Suprapubic skin (tissue), 4 donors: ENCODE data around the gene USF2. TPM values are rescaled to one million over a fixed set of nuclear protein-coding genes. Genes with fewer than 3 reads are reported as not detected.

Source experiments
- DNase-seq, 2 donors: peaks; one replicate each; pipeline ENCODE4 v3.0.0-alpha.2; 2019; ENCODE audit warnings: low spot score in 2 of 2
- H3K27ac ChIP-seq: fragments of 200-600 bp; sonication (generic); one replicate; pipeline ENCODE4 v1.5.1; 2019
- H3K27me3 ChIP-seq: fragments of 200-600 bp; sonication (generic); one replicate; pipeline ENCODE4 v1.5.1; 2019
- H3K36me3 ChIP-seq: fragments of 200-600 bp; sonication (generic); one replicate; pipeline ENCODE4 v1.5.1; 2019
- H3K4me1 ChIP-seq: fragments of 200-600 bp; sonication (generic); one replicate; pipeline ENCODE4 v1.5.1; 2019
- H3K4me3 ChIP-seq: fragments of 200-600 bp; sonication (generic); one replicate; pipeline ENCODE4 v1.5.1; 2019; ENCODE audit warnings: mild to moderate bottlenecking
- H3K9me3 ChIP-seq: fragments of 200-600 bp; sonication (generic); one replicate; pipeline ENCODE4 v1.5.1; 2019
- EP300 ChIP-seq: sonication (generic); formaldehyde crosslinking; IDR thresholded peaks from one replicate; pipeline ENCODE4 v1.6.1; 2017; ENCODE audit warnings: antibody characterized with exemption
- POLR2A ChIP-seq, 2 donors: fragments of 450-650 bp; IDR thresholded peaks; one replicate each; pipeline ENCODE4 v1.6.1; 2017; ENCODE audit warnings: antibody characterized with exemption in 2 of 2, mild to moderate bottlenecking in 2 of 2, moderate library complexity in 2 of 2
- POLR2AphosphoS5 ChIP-seq, 3 donors: sonication (generic); formaldehyde crosslinking; IDR thresholded peaks; one replicate each; pipeline ENCODE4 v1.6.1; 2017; ENCODE audit warnings: antibody characterized with exemption in 3 of 3
- WGBS: methylation state at CpG from one replicate; pipeline ENCODE4 v1.1.5; 2018; 5-methylcytosine and 5-hydroxymethylcytosine counted together
- total RNA-seq, 4 donors: library from RNA; depleted of rRNA; stranded (reverse); fragments of >200 nt; gene quantifications; one replicate each; pipeline ENCODE4 v1.1.0, GENCODE V29; 2016
- TF ChIP-seq, protein P1 (sequence below), 2 donors: fragments of 200-600 bp in 1 of 2; fragments of 450-650 bp in 1 of 2; sonication (generic) in 1 of 2; IDR thresholded peaks; one replicate each; pipeline ENCODE4 v1.5.1; 2016 to 2019; ENCODE audit warnings: antibody characterized with exemption in 2 of 2, mild to moderate bottlenecking in 1 of 2, moderate library complexity in 1 of 2

USF2 gene
- total RNA-seq, 4 donors from 2014 or later, result 111 to 178 (median 122) TPM

DNA sequence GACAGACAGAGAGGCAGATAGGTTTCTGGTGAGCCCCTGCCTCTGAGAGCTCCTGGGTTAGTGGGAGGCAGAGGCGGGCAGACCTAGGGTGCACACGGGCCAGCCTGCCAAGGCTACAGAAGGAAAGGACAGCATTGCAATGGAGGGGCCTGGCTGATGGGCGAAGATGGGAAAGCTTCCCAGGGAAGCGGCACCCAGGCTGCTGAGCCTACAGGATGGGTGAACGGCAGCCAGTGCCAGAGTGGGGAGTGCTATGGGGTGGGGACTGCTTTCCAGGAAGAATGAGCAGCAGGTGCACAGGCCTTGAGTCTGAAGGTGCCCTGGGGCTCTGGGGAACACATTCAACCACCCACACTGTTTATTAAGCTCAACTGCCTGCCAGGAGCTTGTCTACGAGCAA is 22.5 kb downstream of the USF2 start:
- Histone ChIP-seq H3K27ac (no peak overlapping the region), H3K4me3 (no peak overlapping the region), H3K27me3 (peaks cover 57% of the 10 kb centered on the region), H3K4me1 (peaks cover 7% of the 10 kb centered on the region), H3K36me3 (no peaks in the 10 kb centered on the region), H3K9me3 (no peaks in the 10 kb centered on the region)
- no peak for DNase-seq
- WGBS, result 32% methylated on average over 6 of the region's 6 CpGs
- TF ChIP-seq POLR2AphosphoS5 (IDR thresholded peaks at IDR 0.05), result no peak
- no peak for TF ChIP-seq POLR2A (IDR thresholded peaks at IDR 0.05)
- TF ChIP-seq EP300, result no peak
- TF ChIP-seq, protein P1, sequence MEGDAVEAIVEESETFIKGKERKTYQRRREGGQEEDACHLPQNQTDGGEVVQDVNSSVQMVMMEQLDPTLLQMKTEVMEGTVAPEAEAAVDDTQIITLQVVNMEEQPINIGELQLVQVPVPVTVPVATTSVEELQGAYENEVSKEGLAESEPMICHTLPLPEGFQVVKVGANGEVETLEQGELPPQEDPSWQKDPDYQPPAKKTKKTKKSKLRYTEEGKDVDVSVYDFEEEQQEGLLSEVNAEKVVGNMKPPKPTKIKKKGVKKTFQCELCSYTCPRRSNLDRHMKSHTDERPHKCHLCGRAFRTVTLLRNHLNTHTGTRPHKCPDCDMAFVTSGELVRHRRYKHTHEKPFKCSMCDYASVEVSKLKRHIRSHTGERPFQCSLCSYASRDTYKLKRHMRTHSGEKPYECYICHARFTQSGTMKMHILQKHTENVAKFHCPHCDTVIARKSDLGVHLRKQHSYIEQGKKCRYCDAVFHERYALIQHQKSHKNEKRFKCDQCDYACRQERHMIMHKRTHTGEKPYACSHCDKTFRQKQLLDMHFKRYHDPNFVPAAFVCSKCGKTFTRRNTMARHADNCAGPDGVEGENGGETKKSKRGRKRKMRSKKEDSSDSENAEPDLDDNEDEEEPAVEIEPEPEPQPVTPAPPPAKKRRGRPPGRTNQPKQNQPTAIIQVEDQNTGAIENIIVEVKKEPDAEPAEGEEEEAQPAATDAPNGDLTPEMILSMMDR (IDR thresholded peaks at IDR 0.05), result no peak

DNA sequence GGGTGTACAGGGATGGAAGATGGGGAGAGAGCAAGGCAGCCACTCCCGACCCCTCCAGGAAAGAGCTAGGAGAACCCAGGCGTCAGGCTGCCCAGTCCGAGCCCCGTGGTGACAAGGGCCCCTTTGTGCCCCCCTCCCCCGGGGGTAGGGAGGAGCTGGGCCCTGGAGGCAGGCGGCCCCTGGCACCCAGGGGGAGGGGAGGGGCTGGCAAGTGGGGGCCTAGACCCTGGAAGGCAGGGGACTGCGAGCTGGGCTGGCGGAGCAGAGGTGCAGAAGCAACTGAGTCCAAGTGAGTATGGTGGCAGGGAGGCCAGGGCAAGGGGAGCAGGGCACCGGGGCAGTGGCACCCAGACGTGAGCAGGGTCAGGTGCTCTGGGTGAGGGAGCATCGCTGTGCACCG is 23.2 kb downstream of the USF2 start, which contains the start of gene MAG:
TSS of gene MAG (plus strand) at position 246 of the 400 bp plus-strand sequence. CDS start 3,248 bp downstream, outside the sequence.
- no peak within 1 kb of the TSS for H3K27ac ChIP-seq
- peaks cover 7% of the 10 kb centered on the region for H3K4me1 ChIP-seq
- H3K9me3 ChIP-seq, result no peaks in the 10 kb centered on the region
- TF ChIP-seq POLR2A (IDR thresholded peaks at IDR 0.05) (no peak), EP300 (no peak), POLR2AphosphoS5 (IDR thresholded peaks at IDR 0.05) (no peak)
- TF ChIP-seq, protein P1 (IDR thresholded peaks at IDR 0.05), result no peak
- H3K4me3 ChIP-seq, result no peak within 1 kb of the TSS
- H3K27me3 ChIP-seq, result peaks cover 63% of the 10 kb centered on the region
- 75% methylated on average over 7 of the region's 12 CpGs for WGBS
- H3K36me3 ChIP-seq, result no peaks in the 10 kb centered on the region
- no peak for DNase-seq

DNA sequence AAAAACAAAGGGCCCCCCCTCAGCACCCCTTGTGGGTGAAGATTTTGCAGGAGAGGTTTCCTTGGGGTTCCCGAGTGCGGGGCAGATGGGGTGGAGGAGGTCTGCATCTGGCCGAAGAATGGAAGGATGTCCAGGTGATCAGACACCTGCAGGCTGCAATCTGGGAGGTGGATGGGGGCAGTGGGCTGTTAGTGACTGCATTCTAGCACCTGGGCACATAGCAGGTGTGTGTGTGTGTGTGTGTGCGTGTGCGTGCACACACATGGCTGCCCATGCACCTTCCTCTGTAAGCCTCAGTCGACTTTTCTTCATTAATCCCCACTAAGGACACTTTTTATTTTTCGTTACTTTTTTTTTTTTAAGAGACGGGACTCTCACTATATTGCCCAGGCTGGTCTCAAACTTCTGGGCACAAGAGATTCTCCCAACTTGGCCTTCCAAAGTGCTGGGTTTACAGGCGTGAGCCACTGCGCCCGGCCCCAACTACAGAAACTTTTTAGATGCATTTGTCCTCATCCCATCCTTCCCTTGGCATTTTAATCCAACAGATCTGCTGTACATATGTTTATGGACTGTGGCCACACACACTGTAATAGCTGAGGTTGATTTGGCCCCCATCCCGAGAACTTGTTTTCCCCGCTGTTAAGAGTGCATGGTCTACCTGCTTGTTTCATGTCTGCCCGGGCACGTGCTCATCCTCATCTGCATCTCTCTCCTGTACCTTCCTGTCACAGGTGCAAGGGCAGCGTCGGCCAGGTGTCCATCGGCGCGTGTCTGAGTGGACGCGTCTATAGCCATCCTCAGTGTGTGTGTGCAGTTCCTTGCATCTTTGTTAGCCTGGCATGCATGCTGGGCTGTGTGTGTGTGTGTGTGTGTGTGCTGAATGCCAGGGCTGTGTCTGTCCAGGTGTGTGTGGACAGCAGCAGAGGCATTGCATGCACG is 23.9 kb downstream of the USF2 start:
- peaks cover 69% of the 10 kb centered on the region for H3K27me3 ChIP-seq
- 45% methylated on average over 22 of the region's 23 CpGs for WGBS
- no peaks in the 10 kb centered on the region for H3K36me3 ChIP-seq
- H3K9me3 ChIP-seq, result no peaks in the 10 kb centered on the region
- H3K27ac ChIP-seq, result no peak overlapping the region
- TF ChIP-seq POLR2AphosphoS5 (IDR thresholded peaks at IDR 0.05) (no peak), POLR2A (IDR thresholded peaks at IDR 0.05) (no peak), EP300 (no peak)
- TF ChIP-seq, protein P1 (IDR thresholded peaks at IDR 0.05), result no peak
- peaks cover 7% of the 10 kb centered on the region for H3K4me1 ChIP-seq
- H3K4me3 ChIP-seq, result no peak overlapping the region
- no peak for DNase-seq

DNA sequence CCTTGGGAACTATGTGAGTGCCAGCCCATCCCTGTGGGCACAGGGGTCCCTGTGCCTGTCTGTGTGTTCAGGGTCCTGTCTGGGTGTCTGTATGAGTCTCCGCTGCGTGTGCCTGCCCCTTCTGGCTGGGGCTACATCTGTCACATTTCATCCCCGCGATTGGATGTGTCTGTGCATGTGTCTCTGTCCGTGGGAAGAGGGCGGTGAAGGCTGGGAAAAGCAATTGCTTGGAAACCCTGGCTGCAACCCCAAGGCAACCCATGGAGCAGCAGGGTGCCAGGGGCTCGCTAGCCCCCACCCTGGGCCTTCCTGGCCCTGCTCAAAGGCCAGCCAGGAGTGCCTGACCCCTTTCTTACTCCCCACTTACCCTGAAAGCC is 24.6 kb downstream of the USF2 start:
- WGBS, result 21% methylated on average over 5 of the region's 7 CpGs
- H3K27me3 ChIP-seq, result peaks cover 75% of the 10 kb centered on the region
- H3K4me1 ChIP-seq, result peaks cover 7% of the 10 kb centered on the region
- H3K4me3 ChIP-seq, result no peak overlapping the region
- no peaks in the 10 kb centered on the region for H3K36me3 ChIP-seq
- H3K9me3 ChIP-seq, result no peaks in the 10 kb centered on the region
- no peak for TF ChIP-seq POLR2A (IDR thresholded peaks at IDR 0.05)
- H3K27ac ChIP-seq, result no peak overlapping the region
- no peak for DNase-seq

DNA sequence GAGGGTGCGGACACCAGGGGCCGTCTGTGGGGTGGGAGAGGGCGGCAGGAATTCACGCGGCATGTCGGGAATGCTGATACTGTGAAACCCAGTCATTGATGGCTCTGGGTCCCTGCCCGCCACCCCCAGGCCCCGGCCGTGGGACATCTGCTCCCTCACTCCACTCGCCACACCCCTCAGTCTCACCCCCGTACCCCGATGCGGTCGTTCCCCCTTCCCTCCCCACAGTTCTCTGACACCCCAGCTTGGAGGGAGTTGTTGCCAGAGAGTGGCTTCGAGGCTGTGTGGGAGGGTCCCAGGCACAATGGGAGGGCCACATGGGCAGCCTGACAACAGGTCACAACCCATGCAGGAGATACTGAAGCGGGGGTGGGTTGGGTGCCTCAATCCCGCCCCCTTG is 25.0 kb downstream of the USF2 start:
- H3K4me3 ChIP-seq, result no peak overlapping the region
- H3K4me1 ChIP-seq, result peaks cover 7% of the 10 kb centered on the region
- H3K9me3 ChIP-seq, result no peaks in the 10 kb centered on the region
- 16% methylated on average over 11 of the region's 17 CpGs for whole genome bisulfite sequencing
- no peak for TF ChIP-seq POLR2A (IDR thresholded peaks at IDR 0.05)
- no peak for TF ChIP-seq EP300
- TF ChIP-seq POLR2AphosphoS5 (IDR thresholded peaks at IDR 0.05), result no peak
- TF ChIP-seq, protein P1 (IDR thresholded peaks at IDR 0.05), result no peak
- DNase-seq, result no peak
- no peak overlapping the region for H3K27ac ChIP-seq
- peaks cover 75% of the 10 kb centered on the region for H3K27me3 ChIP-seq
- H3K36me3 ChIP-seq, result no peaks in the 10 kb centered on the region
